ENCODE data around the gene RBM27. TPM values are rescaled to one million over a fixed set of nuclear protein-coding genes. Genes with fewer than 3 reads are reported as not detected.
A peak's percentile ranks its signal among the peaks of the same experiment; 100 is the strongest.
"Not testable (repeated sequence)": the region's sequence is repeated elsewhere in the genome, so short reads cannot be mapped to it uniquely, and the experiment has no call there.

The RBM27 gene
- total RNA-seq, 2 donors from 2014 or later = 34.0 to 35.8 TPM

DNA sequence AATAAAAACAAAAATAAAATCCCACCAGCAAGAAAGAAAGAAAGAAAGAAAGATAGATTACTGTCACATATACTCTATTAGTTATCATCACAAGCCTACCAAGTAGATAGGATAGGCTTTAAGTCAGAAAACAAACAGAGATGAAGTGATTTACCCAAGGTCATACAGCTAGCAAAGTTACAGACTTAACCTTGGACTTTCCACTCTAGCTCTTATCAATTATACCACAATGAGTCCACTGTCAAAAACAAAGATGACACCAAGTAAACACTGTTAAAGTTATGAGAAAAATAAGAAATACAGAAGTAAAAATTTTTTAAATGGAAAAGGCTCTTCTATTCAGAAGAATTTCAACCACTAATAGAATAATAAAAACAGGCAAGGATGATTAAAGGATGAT is 34.3 kb upstream of the RBM27 start:
- Histone ChIP-seq H3K4me3 (no peak overlapping the region), H3K27ac (no peak overlapping the region), H3K9me3 (no peaks in the 10 kb centered on the region), H3K4me1 (ENCODE audit: control insufficient read depth in 1 of 2, low read depth in 2 of 2) (no peaks in the 10 kb centered on the region), H3K27me3 (replicated peaks; ENCODE audit: insufficient read depth) (no peaks in the 10 kb centered on the region), H3K36me3 (peaks cover 14% of the 10 kb centered on the region)
- TF ChIP-seq, protein P1, sequence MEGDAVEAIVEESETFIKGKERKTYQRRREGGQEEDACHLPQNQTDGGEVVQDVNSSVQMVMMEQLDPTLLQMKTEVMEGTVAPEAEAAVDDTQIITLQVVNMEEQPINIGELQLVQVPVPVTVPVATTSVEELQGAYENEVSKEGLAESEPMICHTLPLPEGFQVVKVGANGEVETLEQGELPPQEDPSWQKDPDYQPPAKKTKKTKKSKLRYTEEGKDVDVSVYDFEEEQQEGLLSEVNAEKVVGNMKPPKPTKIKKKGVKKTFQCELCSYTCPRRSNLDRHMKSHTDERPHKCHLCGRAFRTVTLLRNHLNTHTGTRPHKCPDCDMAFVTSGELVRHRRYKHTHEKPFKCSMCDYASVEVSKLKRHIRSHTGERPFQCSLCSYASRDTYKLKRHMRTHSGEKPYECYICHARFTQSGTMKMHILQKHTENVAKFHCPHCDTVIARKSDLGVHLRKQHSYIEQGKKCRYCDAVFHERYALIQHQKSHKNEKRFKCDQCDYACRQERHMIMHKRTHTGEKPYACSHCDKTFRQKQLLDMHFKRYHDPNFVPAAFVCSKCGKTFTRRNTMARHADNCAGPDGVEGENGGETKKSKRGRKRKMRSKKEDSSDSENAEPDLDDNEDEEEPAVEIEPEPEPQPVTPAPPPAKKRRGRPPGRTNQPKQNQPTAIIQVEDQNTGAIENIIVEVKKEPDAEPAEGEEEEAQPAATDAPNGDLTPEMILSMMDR (IDR thresholded peaks at IDR 0.05) = no peak
- ATAC-seq (ENCODE audit: insufficient number of reproducible peaks, low FRiP score, low read depth) (no peak), DNase-seq (ENCODE audit: low spot score) (no peak)

DNA sequence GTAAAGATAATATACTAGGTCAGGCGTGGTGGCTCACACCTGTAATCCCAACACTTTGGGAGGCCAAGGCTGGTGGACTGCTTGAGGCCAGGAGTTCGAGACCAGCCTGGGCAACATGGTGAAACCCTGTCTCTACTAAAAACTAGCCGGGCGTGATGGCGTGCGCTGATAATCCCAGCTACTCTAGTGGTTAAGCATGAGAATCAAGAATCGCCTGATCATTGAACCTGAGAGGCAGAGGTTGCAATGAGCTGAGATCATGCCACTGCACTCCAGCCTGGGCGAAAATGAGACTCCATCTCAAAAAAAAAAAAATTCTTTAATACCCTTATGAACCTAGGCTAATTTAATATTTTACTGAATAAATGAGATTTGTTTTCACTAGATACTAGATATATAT is 30.4 kb upstream of the RBM27 start:
- H3K36me3 ChIP-seq = peaks cover 18% of the 10 kb centered on the region

DNA sequence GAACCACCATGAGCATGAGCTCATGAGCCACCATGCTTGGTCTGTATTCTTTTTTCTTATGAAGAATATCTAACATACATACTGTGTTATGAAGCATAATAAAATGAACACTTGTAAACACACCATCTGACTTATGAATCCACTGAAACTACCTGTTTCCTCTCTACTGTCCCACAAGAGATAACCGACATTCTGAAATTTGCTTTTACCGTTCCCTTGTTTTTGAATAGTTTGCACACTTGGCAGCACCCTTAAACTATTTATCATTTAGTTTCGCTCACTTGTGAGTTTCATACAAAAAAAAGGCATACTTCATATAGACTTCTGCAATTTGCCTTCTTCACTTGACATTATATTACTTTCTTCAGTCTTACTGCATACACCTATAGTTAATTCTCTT is 29.8 kb upstream of the RBM27 start:
- Histone ChIP-seq H3K4me1 (ENCODE audit: control insufficient read depth in 1 of 2, low read depth in 2 of 2) (no peaks in the 10 kb centered on the region), H3K4me3 (no peak overlapping the region), H3K9me3 (no peaks in the 10 kb centered on the region), H3K36me3 (peaks cover 14% of the 10 kb centered on the region), H3K27ac (no peak overlapping the region), H3K27me3 (replicated peaks; ENCODE audit: insufficient read depth) (no peaks in the 10 kb centered on the region)
- ATAC-seq (ENCODE audit: insufficient number of reproducible peaks, low FRiP score, low read depth) (no peak), DNase-seq (ENCODE audit: low spot score) (no peak)
- TF ChIP-seq, protein P1 (IDR thresholded peaks at IDR 0.05) = no peak

More for the DNA sequence above, 30.4 kb upstream of the RBM27 start:
- ATAC-seq (ENCODE audit: insufficient number of reproducible peaks, low FRiP score, low read depth); H3K27me3 ChIP-seq (replicated peaks; ENCODE audit: insufficient read depth); H3K9me3 ChIP-seq; DNase-seq (ENCODE audit: low spot score); H3K4me1 ChIP-seq (ENCODE audit: control insufficient read depth in 1 of 2, low read depth in 2 of 2); H3K27ac ChIP-seq; H3K4me3 ChIP-seq: not testable (repeated sequence)

DNA sequence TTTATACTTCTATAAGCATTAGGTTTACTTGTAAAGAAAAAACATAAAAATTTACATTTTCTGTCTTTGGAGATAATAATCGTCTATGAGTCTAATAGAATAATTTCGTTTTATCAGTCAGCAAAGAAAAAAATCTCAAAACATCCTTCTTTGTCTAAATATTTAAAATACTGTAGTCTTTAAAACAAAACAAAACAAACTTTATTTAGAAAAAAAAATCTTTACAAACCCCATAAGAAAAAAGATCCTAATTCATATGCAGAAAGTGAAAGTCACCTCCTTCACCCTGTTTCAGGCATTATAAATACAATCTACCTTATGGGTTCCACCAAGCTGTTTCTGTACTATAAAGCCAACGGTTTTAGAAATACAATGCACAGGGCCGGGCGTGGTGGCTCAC is 26.6 kb upstream of the RBM27 start:
- no peak for DNase-seq (ENCODE audit: low spot score)
- ATAC-seq (ENCODE audit: insufficient number of reproducible peaks, low FRiP score, low read depth) = no peak
- H3K27me3 ChIP-seq (replicated peaks; ENCODE audit: insufficient read depth) = no peaks in the 10 kb centered on the region
- peaks cover 10 to 12% of the 10 kb centered on the region in 2 donors for H3K4me1 ChIP-seq (ENCODE audit: control insufficient read depth in 1 of 2, low read depth in 2 of 2)
- TF ChIP-seq, protein P1 (IDR thresholded peaks at IDR 0.05) = no peak
- H3K9me3 ChIP-seq = no peaks in the 10 kb centered on the region
- H3K36me3 ChIP-seq = peaks cover 7% of the 10 kb centered on the region
- no peak overlapping the region for H3K4me3 ChIP-seq
- no peak overlapping the region for H3K27ac ChIP-seq

DNA sequence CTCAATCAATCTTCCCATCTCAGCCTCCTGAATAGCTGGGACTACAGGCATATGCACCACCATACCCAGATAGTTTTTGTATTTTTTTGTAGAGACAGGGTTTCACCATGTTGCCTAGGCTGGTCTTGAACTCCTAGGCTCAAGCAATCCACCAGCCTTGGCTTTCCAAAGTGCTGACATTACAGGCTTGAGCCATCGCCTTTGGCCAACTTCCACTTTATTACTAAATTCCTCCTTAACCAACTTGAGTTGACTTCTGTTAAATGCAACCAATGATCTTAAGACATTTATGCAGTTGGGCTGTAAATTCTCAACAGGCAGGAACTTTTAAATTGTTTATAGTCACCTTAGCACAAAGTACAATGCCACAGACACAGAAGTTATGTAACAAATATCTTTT is 23.7 kb upstream of the RBM27 start:
- DNase-seq (ENCODE audit: low spot score) = no peak
- no peak for ATAC-seq (ENCODE audit: insufficient number of reproducible peaks, low FRiP score, low read depth)
- Histone ChIP-seq H3K9me3 (no peaks in the 10 kb centered on the region), H3K36me3 (peaks cover 7% of the 10 kb centered on the region), H3K27me3 (replicated peaks; ENCODE audit: insufficient read depth) (no peaks in the 10 kb centered on the region), H3K4me3 (no peak overlapping the region), H3K4me1 (ENCODE audit: control insufficient read depth in 1 of 2, low read depth in 2 of 2) (peaks cover 10 to 17% of the 10 kb centered on the region in 2 donors), H3K27ac (no peak overlapping the region)
- TF ChIP-seq, protein P1 (IDR thresholded peaks at IDR 0.05) = no peak

DNA sequence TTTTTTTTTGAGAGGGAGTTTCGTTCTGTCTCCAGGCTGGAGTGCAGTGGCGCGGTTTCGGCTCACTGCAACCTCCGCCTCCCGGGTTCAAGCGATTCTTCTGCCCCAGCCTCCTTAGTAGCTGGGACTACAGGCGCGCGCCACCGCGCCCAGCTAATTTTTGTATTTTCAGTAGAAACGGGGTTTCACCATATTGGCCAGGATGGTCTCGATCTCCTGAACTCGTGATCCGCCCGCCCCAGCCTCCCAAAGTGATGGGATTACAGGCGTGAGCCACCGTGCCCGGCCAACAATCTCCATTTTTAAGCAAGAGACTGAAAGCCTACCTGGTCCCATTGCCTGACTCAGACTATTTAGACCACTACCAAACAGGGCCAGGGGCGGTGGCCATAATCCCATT is 20.0 kb upstream of the RBM27 start:
- not testable (repeated sequence) for DNase-seq (ENCODE audit: low spot score); H3K27me3 ChIP-seq (replicated peaks; ENCODE audit: insufficient read depth); H3K9me3 ChIP-seq; H3K36me3 ChIP-seq; ATAC-seq (ENCODE audit: insufficient number of reproducible peaks, low FRiP score, low read depth)
- H3K27ac ChIP-seq = peak overlapping the region in 1 of 2 donors; percentile 64
- H3K4me3 ChIP-seq = peak overlapping the region; percentile 90
- peaks cover 10 to 17% of the 10 kb centered on the region in 2 donors for H3K4me1 ChIP-seq (ENCODE audit: control insufficient read depth in 1 of 2, low read depth in 2 of 2)

Measured in thoracic aorta (tissue), 2 donors.